Panc1 (cell line): Measurements from ENCODE around the gene SKIC2. TPM values are rescaled to one million over a fixed set of nuclear protein-coding genes. Genes with fewer than 3 reads are reported as not detected.

Source experiments
- ATAC-seq: fragments of 200-7000 bp; cut with Tn5 transposase; 2 replicates; pipeline ENCODE4 v1.9.1; 2020; ENCODE audit warnings: mild to moderate bottlenecking, moderate library complexity
- BruUV-seq: library from RNA; stranded (reverse); fragments of 400-500 nt; replicated peaks from 2 replicates; lab custom pipeline; 2021; lab: Mats Ljungman, UMichigan
- CTCF ChIA-PET: fragments of 300-600 bp; sonication (Branson Sonifier 250); formaldehyde crosslinking; loops from one replicate; lab custom pipeline; 2022; ENCODE audit warnings: antibody characterized with exemption; lab: Charles Lee
- POLR2A ChIA-PET: fragments of 300-600 bp; sonication (Branson Sonifier 250); formaldehyde crosslinking; loops from one replicate; lab custom pipeline; 2022; ENCODE audit warnings: antibody characterized with exemption; lab: Charles Lee
- DNase-seq: peaks from one replicate; pipeline ENCODE4 v3.0.0-alpha.2; 2010; ENCODE audit warnings: low read depth, low spot score
- H3K27ac ChIP-seq: 2 replicates; pipeline ENCODE4 v1.5.1; 2011; ENCODE audit warnings: mild to moderate bottlenecking, low read length, inconsistent platforms
- H3K27me3 ChIP-seq: fragments of 200-500 bp; sonication (Bioruptor generic); 2 replicates; pipeline ENCODE4 v1.6.0; 2014; ENCODE audit warnings: low read length, inconsistent platforms; ENCODE audit not compliant: control insufficient read depth, insufficient read depth
- H3K36me3 ChIP-seq: fragments of 200-500 bp; sonication (Bioruptor generic); 2 replicates; pipeline ENCODE4 v1.5.1; 2014; ENCODE audit warnings: inconsistent platforms, mild to moderate bottlenecking, low read length, moderate library complexity; ENCODE audit not compliant: control insufficient read depth, insufficient read depth
- H3K4me1 ChIP-seq: 2 replicates; pipeline ENCODE4 v1.5.1; 2011; ENCODE audit warnings: inconsistent platforms, mild to moderate bottlenecking, low read length, moderate library complexity; ENCODE audit not compliant: control insufficient read depth, insufficient read depth
- H3K4me3 ChIP-seq, 2 experiments: 2 replicates each; pipeline ENCODE4 v1.5.1; 2011 to 2012; ENCODE audit warnings: low read depth in 2 of 2, low read length in 2 of 2, mild to moderate bottlenecking in 2 of 2, inconsistent platforms in 1 of 2, moderate library complexity in 1 of 2
- H3K9me3 ChIP-seq: fragments of 200-500 bp; sonication (Bioruptor generic); 2 replicates; pipeline ENCODE4 v1.5.1; 2014; ENCODE audit warnings: low read depth, mild to moderate bottlenecking, inconsistent platforms, low read length, moderate library complexity; ENCODE audit not compliant: control insufficient read depth, insufficient read depth
- CTCF ChIP-seq: fragments of 450-650 bp; IDR thresholded peaks from 2 replicates; pipeline ENCODE4 v1.5.1; 2017; ENCODE audit warnings: mild to moderate bottlenecking
- POLR2AphosphoS5 ChIP-seq: IDR thresholded peaks from 2 replicates; pipeline ENCODE4 v1.6.1; 2012; ENCODE audit warnings: mild to moderate bottlenecking, low read depth, low read length, moderate library complexity
- REST ChIP-seq, 2 experiments: IDR thresholded peaks; 2 replicates each; pipeline ENCODE4 v1.6.1; 2011 to 2012; ENCODE audit warnings: low read depth in 2 of 2, control low read depth in 1 of 2, low read length in 1 of 2, mild to moderate bottlenecking in 1 of 2, moderate library complexity in 1 of 2; ENCODE audit not compliant: insufficient read depth in 1 of 2
- SIN3A ChIP-seq: IDR thresholded peaks from 2 replicates; pipeline ENCODE4 v1.6.1; 2012; ENCODE audit warnings: low read depth, mild to moderate bottlenecking, low read length, moderate library complexity, borderline replicate concordance; ENCODE audit not compliant: insufficient read depth
- TCF7L2 ChIP-seq: IDR thresholded peaks from 2 replicates; pipeline ENCODE4 v1.6.1; 2011; ENCODE audit warnings: mild to moderate bottlenecking, low read depth, low read length, inconsistent platforms
- in situ Hi-C: cut with HindIII; loops from 2 replicates; pipeline ENCODE4 v1.10.0; 2016; ENCODE audit warnings: low sequenced_read_pairs, low pct_unique_long_range_greater_than_20kb
- intact Hi-C: fragments of 100-400 bp; cut with micrococcal nuclease; formaldehyde crosslinking; loops from one replicate; pipeline ENCODE4 v1.10.0; 2022; ENCODE audit not compliant: unreplicated experiment
- total RNA-seq: library from RNA; stranded (reverse); gene quantifications from one replicate; pipeline ENCODE4 v1.2.1, GENCODE V29; 2021; ENCODE audit not compliant: unreplicated experiment

The SKIC2 gene
- total RNA-seq, 1 experiment from 2014 or later, result 121 TPM

- Histone ChIP-seq H3K36me3 (no peaks in the 10 kb centered on the region), H3K9me3 (no peaks in the 10 kb centered on the region), H3K27me3 (no peaks in the 10 kb centered on the region), H3K4me1 (no peaks in the 10 kb centered on the region), H3K27ac (no peak overlapping the region), H3K4me3 (no peak overlapping the region)
- ChIA-PET CTCF (interaction anchor here (0.6 to 1.4 kb wide), 4 partner anchors 20 to 90 kb away, joined by 3 to 4 read pairs (median 4); no protein-coding TSS in a partner anchor), POLR2A (interaction anchor here (0.6 kb wide), 1 partner anchor 73 kb away, joined by 6 read pairs; no protein-coding TSS in a partner anchor)
- DNase-seq (no peak), ATAC-seq (peak; percentile 64)
- TF ChIP-seq TCF7L2, result no peak
- TF ChIP-seq POLR2AphosphoS5, result no peak
- TF ChIP-seq SIN3A, result no peak
- TF ChIP-seq CTCF, result no peak; the same call in 1 of the 2 replicates
- no peak for TF ChIP-seq REST (IDR thresholded peaks at IDR 0.05; ENCODE audit: insufficient read depth in 1 of 2, low read depth in 2 of 2, low read length in 1 of 2)
- BruUV-seq, result no TSS peak
- intact Hi-C loops, result no loop called here
- in situ Hi-C loops, result no loop called here
Observed at GRCh38 chr6:31922942-31923341, 36.0 kb upstream of the SKIC2 start.

- CTCF ChIA-PET, result no interaction called here
- H3K36me3 ChIP-seq, result no peaks in the 10 kb centered on the region
- TF ChIP-seq TCF7L2 (no peak), REST (IDR thresholded peaks at IDR 0.05; ENCODE audit: insufficient read depth in 1 of 2, low read depth in 2 of 2, low read length in 1 of 2) (no peak), SIN3A (no peak), CTCF (no peak)
- in situ Hi-C loops, result no loop called here
- no peaks in the 10 kb centered on the region for H3K27me3 ChIP-seq
- intact Hi-C loops, result no loop called here
- no peaks in the 10 kb centered on the region for H3K9me3 ChIP-seq
- DNase-seq (no peak), ATAC-seq (peak; percentile 22; the same call in 1 of the 2 replicates)
- no TSS peak for BruUV-seq
- H3K4me1 ChIP-seq, result no peaks in the 10 kb centered on the region
- H3K4me3 ChIP-seq, result no peak within 1 kb of the TSS
- peak within 1 kb of the TSS; percentile 29; the same call in 1 of the 2 replicates for H3K27ac ChIP-seq
- POLR2A ChIA-PET, result interaction anchor here (0.6 kb wide), 1 partner anchor 9 kb away, joined by 3 read pairs; no protein-coding TSS in a partner anchor
Observed at GRCh38 chr6:31927242-31927862, 31.6 kb upstream of the SKIC2 start, which contains the start of gene C2. Gene C2, plus strand, starts transcription at chr6:31927717. Its CDS starts 36 bp downstream, at chr6:31927753.
